ENCODE data around the gene SFR1. TPM values are rescaled to one million over a fixed set of nuclear protein-coding genes. Genes with fewer than 3 reads are reported as not detected.

SFR1 gene
- total and polyA plus RNA-seq, 10 donors = 7.5 to 13.2 (median 9.3) TPM

- TF ChIP-seq POLR2A (IDR thresholded peaks at IDR 0.05) (no peak), POLR2AphosphoS5 (IDR thresholded peaks at IDR 0.05) (no peak), CTCF (IDR thresholded peaks at IDR 0.05 in 8 of 11, conservative IDR thresholded peaks at IDR 0.05 in 3 of 11) (no peak)
- 86 to 93% (median 90%) methylated on average over 4 of the region's 4 CpGs for WGBS, 5 donors
- no peak for DNase-seq
- Histone ChIP-seq H3K4me3 (no peak overlapping the region), H3K4me1 (no peaks in the 10 kb centered on the region), H3K9me3 (peaks cover 0 to 12% (median 0%) of the 10 kb centered on the region in 8 donors), H3K36me3 (no peaks in the 10 kb centered on the region), H3K27ac (no peak overlapping the region), H3K27me3 (replicated peaks in 1 of 7) (no peaks in the 10 kb centered on the region)
- intact Hi-C loops (cut with DNase I; ENCODE audit: low total_unique reads) = no loop called here
Observed at GRCh38 chr10:104098358-104098925, 23.5 kb upstream of the SFR1 start.

GRCh38 chr10:104099269-104099668 lies 22.7 kb upstream of the SFR1 start:
- DNase-seq = no peak
- H3K9me3 ChIP-seq = peaks cover 0 to 9% (median 0%) of the 10 kb centered on the region in 8 donors
- H3K27me3 ChIP-seq (replicated peaks in 1 of 7) = no peaks in the 10 kb centered on the region
- intact Hi-C loops (cut with DNase I; ENCODE audit: low total_unique reads) = no loop called here
- TF ChIP-seq POLR2AphosphoS5 (IDR thresholded peaks at IDR 0.05) (no peak), CTCF (IDR thresholded peaks at IDR 0.05 in 8 of 11, conservative IDR thresholded peaks at IDR 0.05 in 3 of 11) (no peak), POLR2A (IDR thresholded peaks at IDR 0.05) (no peak)
- no peaks in the 10 kb centered on the region for H3K4me1 ChIP-seq
- H3K4me3 ChIP-seq = no peak overlapping the region
- no peaks in the 10 kb centered on the region for H3K36me3 ChIP-seq
- H3K27ac ChIP-seq = no peak overlapping the region
- 75 to 91% (median 83%) methylated on average over 3 of the region's 3 CpGs for WGBS, 5 donors

GRCh38 chr10:104099941-104100340 lies 22.0 kb upstream of the SFR1 start:
- Histone ChIP-seq H3K27me3 (replicated peaks in 1 of 7) (no peaks in the 10 kb centered on the region), H3K4me3 (no peak overlapping the region), H3K4me1 (no peaks in the 10 kb centered on the region), H3K36me3 (no peaks in the 10 kb centered on the region), H3K9me3 (peaks cover 0 to 9% (median 0%) of the 10 kb centered on the region in 8 donors), H3K27ac (no peak overlapping the region)
- intact Hi-C loops (cut with DNase I; ENCODE audit: low total_unique reads) = no loop called here
- TF ChIP-seq CTCF (IDR thresholded peaks at IDR 0.05 in 8 of 11, conservative IDR thresholded peaks at IDR 0.05 in 3 of 11) (no peak), POLR2AphosphoS5 (IDR thresholded peaks at IDR 0.05) (no peak), POLR2A (IDR thresholded peaks at IDR 0.05) (no peak)
- DNase-seq = no peak

- no peak overlapping the region for H3K27ac ChIP-seq
- H3K4me1 ChIP-seq = no peaks in the 10 kb centered on the region
- no peak for DNase-seq
- WGBS, 5 donors = 0 to 4% (median 0%) methylated on average over 1 of the region's 1 CpG
- intact Hi-C loops (cut with DNase I; ENCODE audit: low total_unique reads) = no loop called here
- no peak overlapping the region for H3K4me3 ChIP-seq
- no peak for TF ChIP-seq POLR2AphosphoS5 (IDR thresholded peaks at IDR 0.05)
- no peak for TF ChIP-seq POLR2A (IDR thresholded peaks at IDR 0.05)
- H3K36me3 ChIP-seq = no peaks in the 10 kb centered on the region
- no peaks in the 10 kb centered on the region for H3K27me3 ChIP-seq (replicated peaks in 1 of 7)
- H3K9me3 ChIP-seq = peaks cover 0 to 9% (median 0%) of the 10 kb centered on the region in 8 donors
Observed at GRCh38 chr10:104100795-104101194, 21.2 kb upstream of the SFR1 start.

- Histone ChIP-seq H3K27ac (no peak overlapping the region), H3K36me3 (no peaks in the 10 kb centered on the region), H3K27me3 (replicated peaks in 1 of 7) (no peaks in the 10 kb centered on the region), H3K9me3 (peaks cover 0 to 6% (median 0%) of the 10 kb centered on the region in 8 donors), H3K4me3 (no peak overlapping the region), H3K4me1 (no peaks in the 10 kb centered on the region)
- intact Hi-C loops (cut with DNase I; ENCODE audit: low total_unique reads) = no loop called here
- WGBS, 5 donors = 74 to 95% (median 80%) methylated on average over 1 of the region's 1 CpG
- DNase-seq = no peak
- TF ChIP-seq CTCF (IDR thresholded peaks at IDR 0.05 in 8 of 11, conservative IDR thresholded peaks at IDR 0.05 in 3 of 11) = no peak
- TF ChIP-seq POLR2AphosphoS5 (IDR thresholded peaks at IDR 0.05) = no peak
- no peak for TF ChIP-seq POLR2A (IDR thresholded peaks at IDR 0.05)
Observed at GRCh38 chr10:104101902-104102301, 20.1 kb upstream of the SFR1 start.

Data from spleen (tissue), 11 donors.